Jurkat, Clone E6-1 (cell line): ENCODE measurements around the gene ZNF385A.
A peak's percentile ranks its signal among the peaks of the same experiment; 100 is the strongest.

Experiments
- DNase-seq: peaks from one replicate; pipeline ENCODE4 v3.0.0-alpha.2; 2011; ENCODE audit warnings: low read depth, low spot score
- H3K4me3 ChIP-seq: 2 replicates; pipeline ENCODE4 v1.5.1; 2011; ENCODE audit warnings: mild to moderate bottlenecking, low read length, control low read depth, moderate library complexity

Gene ZNF385A

DNA sequence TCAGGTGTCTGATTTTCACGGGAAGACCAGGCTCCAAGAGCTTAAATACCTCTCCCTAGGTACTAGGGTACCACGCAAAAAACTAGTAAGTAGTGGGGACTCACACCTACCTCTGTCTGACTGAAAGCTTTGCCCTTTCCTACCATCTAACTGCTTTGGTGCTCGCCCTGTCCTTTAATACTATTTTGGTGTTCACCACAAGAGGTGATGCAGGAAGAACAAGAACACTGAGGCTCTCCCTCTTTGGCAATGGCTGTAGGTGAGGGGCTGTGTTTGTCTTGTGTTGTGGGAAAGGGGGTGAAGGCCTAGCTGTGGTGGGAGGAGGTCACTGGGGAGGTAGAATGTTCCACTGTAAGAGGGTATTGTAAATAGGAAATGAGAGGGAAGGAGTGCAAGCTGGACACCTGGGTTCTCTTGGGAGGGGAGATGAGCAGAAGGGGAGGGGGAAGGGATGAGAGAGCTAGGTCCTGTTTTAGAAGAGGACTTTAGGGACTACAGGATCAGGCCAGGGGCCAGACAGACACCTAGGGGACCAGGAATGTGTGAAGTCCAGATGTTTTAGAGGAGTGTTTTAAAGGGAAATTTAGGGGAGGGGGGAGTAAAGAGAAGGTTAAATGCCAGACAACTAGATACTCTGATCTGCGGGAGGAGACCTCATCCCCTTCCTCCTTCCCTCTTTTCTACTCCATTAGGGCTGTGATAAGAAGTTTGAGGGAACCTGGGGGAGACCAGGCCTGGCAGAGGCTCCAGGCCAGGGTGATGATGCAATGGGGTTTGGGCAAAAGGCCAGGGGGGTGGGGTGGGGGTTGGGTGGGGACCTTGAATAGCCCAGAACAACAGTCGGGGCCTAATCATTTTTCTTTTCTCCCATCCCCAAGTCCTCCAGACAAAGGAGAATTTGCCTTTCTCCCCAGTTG, 32.4 kb upstream of the ZNF385A start:
- H3K4me3 ChIP-seq: peak overlapping the region; percentile 83
- no peak for DNase-seq

GRCh38 chr12:54415221-54415929, 30.8 kb upstream of the ZNF385A start:
- peak; percentile 52 for DNase-seq
- H3K4me3 ChIP-seq: no peak overlapping the region

DNA sequence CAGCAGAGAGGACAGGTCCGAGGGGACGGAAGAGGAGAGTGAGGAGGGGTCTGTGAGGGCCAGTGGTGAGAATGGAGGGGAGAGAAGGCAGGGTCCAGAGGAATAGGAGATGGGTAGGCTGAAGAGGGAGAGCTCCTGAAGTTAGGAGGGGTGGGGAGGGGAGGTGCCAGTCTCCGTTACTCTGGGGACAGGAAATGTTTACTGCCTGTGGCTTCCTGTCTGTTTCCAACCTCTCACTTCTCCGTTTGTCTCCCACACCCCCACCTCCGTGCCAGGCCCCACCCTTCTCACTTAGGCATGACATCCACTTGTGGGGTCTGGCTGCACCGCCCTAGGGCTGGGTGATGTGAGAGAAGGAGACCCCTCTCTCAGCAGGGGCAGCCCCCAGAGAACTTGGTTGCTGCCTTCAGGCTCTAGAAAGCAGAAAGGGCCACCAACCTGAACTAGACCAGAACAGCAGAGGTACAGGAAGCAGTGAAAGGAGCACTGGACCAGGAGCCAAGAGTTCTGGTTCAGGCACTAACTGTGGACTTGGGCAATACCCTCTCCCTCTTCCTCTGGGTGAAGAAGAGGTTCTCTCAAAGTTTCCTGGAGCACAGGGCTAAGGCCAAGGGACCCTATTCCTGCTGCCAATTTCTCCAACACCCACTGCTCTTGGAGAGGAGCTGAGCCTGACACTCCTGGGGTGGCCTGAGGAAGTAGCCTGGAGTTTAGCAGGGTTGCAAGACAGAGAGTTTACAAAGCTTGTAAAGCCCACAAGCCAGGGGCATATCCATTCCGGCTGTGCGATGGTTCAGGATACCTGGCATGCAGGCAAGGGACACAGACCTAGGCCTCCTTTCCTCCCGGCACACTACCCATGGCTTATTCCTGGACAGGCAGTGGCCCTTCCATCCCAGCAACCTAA, 29.0 kb upstream of the ZNF385A start:
- DNase-seq: peak; percentile 90
- H3K4me3 ChIP-seq: peak overlapping the region; percentile 47

DNA sequence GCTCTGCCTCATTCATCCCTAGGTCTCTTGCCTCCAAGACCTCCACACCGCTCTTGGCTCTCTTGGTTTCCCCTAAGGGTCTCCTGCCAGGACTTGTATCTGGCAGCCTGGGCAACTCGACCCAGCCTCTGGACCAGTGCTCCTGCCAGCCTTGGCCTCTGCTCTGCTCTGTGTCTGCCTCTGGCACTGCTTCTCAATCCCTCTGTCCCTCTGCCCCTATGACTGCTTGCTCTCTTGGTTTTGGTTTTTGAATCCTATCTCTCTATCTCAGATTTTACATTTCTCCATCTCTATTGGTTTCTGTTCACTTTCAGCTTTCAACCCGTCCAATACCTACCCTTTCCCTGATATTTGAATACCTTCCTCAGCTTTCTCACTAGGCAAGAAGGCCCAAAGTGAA, 28.3 kb upstream of the ZNF385A start:
- DNase-seq: no peak
- H3K4me3 ChIP-seq: peak overlapping the region; percentile 47

DNA sequence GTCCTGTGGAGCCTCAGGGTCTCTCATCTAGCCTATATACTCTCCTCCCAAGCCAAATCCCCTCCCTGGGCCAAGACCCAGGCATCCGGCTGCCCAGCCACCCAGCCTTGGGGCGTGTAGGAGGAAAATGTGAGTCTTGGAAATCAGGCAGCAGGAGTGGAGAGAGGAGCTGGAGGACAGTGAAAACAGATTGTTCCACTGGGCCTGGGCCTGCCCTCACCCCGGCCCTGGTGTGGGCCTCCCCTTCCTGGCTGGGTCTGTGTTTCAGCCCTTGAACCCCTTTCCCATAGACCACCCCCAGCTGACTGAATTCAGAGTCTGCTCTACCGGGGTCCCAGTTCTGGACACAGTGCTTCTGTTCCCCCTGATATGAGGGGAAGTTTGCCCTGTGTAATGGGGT, 27.8 kb upstream of the ZNF385A start:
- peak overlapping the region; percentile 47 for H3K4me3 ChIP-seq
- no peak for DNase-seq

GRCh38 chr12:54411391-54412241, 27.1 kb upstream of the ZNF385A start:
- no peak for DNase-seq
- peak overlapping the region; percentile 47; the same call in 1 of the 2 replicates for H3K4me3 ChIP-seq

DNA sequence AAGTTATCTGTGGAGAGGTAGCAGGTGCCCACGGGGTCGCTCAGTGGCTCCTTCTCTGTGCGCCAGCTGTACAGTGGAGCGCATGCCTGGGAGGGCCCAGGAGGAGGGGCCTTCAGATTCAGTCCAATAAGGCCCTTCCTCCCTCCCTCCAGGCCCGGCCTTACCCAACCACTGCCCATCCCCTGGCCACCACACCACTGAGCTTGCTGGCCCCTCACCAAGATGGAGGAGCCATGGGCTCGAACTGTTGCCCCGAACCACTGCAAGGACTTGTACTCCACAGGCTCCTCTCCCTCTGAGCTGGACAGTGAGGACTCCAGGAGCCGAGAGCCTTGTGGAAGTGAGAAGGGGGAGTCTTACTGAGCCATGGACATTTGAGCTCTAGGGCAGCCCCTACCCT, 24.7 kb upstream of the ZNF385A start:
- H3K4me3 ChIP-seq: no peak overlapping the region
- DNase-seq: no peak

GRCh38 chr12:54407183-54407905, 22.8 kb upstream of the ZNF385A start:
- DNase-seq: no peak
- H3K4me3 ChIP-seq: no peak overlapping the region

- no peak overlapping the region for H3K4me3 ChIP-seq
- DNase-seq: no peak
Observed at GRCh38 chr12:54405573-54405972, 21.0 kb upstream of the ZNF385A start.

- no peak overlapping the region for H3K4me3 ChIP-seq
Observed at GRCh38 chr12:54405106-54405505, 20.6 kb upstream of the ZNF385A start.

GRCh38 chr12:54404061-54405004, 19.8 kb upstream of the ZNF385A start:
- peak; percentile 67 for DNase-seq
- H3K4me3 ChIP-seq: no peak overlapping the region

More at GRCh38 chr12:54405106-54405505, 20.6 kb upstream of the ZNF385A start:
- DNase-seq: no peak

GRCh38 chr12:54401119-54401518, 16.6 kb upstream of the ZNF385A start:
- DNase-seq: no peak
- no peak overlapping the region for H3K4me3 ChIP-seq

DNA sequence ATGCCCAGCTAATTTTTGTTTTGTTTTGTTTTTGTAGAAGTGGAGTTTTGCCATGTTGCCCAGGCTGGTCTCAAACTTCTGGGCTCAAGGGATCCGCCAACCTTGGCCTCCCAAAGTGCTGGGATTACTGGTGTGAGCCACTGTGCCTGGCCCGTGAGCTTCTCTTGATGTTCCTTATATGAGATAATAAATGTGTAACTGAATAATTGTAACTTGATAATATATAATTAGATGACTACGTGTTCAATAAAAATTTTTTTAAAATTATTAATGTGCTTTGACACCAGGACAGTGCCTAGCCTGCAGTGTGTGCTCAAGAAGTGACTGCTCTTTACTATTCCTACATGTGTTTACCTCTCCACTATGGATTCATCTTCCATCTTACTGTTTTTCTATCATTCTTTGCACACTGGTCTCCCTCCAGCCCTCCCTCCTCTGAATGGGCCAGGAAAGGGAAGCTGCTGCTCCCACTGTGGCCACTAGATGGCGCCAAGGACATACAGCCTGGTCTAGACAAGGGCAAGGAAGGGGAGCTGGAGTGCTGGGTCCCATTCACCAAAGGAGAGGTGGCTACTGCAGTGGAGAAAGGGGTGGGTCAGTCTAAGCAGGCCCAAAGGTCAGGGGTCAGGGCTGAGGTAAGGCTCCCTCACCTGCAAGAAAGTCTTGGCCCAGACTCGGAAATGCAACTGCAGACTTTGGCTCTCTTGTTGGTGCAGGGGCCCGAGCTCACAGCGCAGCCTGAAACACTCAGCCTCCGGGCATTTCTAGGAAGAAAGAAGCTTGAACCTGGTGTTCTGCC, 14.7 kb upstream of the ZNF385A start:
- no peak overlapping the region for H3K4me3 ChIP-seq
- DNase-seq: peak; percentile 69

- no peak for DNase-seq
- no peak overlapping the region for H3K4me3 ChIP-seq
Observed at GRCh38 chr12:54398218-54398617, 13.7 kb upstream of the ZNF385A start.

DNA sequence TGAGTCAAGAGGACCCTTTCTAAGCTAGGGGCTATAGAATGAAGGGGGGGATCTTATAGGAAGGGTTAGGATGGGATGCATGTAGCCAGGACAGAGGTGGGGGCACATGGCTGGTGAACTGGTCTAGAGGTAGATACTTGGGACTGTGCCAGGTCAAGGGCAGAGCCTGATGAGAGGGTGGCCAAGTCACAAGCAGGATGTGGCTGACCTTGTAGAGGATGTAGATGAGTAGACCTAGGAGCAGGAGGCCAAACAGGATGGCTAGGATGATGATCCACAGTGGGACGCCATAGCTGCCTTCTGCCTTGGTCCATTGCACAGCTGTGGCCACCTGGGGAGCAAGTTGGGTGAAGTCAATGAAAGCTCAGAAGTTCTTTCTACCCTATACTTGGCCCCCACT, 12.6 kb upstream of the ZNF385A start:
- no peak for DNase-seq
- no peak overlapping the region for H3K4me3 ChIP-seq

DNA sequence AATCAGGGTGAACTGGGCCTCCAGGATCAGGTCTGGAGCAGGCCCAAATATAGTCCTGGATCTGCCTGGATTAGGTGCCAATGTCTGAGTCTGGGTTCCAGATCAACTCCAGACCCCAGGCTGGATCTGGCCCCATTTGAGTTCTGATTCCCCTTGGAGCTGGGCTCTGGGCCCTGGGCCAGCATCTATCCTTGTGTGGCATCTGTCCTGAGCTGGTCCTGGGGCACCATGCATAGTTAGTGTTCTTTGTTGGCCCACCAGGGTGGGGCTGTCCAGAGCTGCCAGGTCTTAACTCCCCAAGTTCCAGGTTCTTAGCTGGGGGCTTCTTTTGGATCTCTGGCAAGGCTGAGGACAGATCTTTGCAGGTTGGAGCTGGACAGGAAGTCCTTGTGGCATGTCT, 11.0 kb upstream of the ZNF385A start:
- H3K4me3 ChIP-seq: no peak overlapping the region
- no peak for DNase-seq
